WTC11 (cell line): Measurements from ENCODE around the gene SGO2. TPM values are rescaled to one million over a fixed set of nuclear protein-coding genes. Genes with fewer than 3 reads are reported as not detected.

Source experiments
- ATAC-seq: fragments of 200-7000 bp; cut with Tn5 transposase; 2 replicates; pipeline ENCODE4 v1.10.0; 2021; ENCODE audit warnings: mild to moderate bottlenecking, moderate library complexity
- CTCF ChIA-PET: fragments of 300-600 bp; sonication (Branson Sonifier 250); formaldehyde crosslinking; loops from one replicate; lab custom pipeline; 2021; ENCODE audit warnings: antibody characterized with exemption; lab: Charles Lee
- POLR2A ChIA-PET: fragments of 350-600 bp; sonication (Branson Sonifier 250); formaldehyde crosslinking; loops from one replicate; lab custom pipeline; 2021; ENCODE audit warnings: antibody characterized with exemption; lab: Charles Lee
- DNase-seq: peaks from one replicate; pipeline ENCODE4 v3.0.0; 2021; ENCODE audit warnings: low spot score
- H3K27ac Mint-ChIP-seq: 2 replicates; pipeline ENCODE4 v1.8.0; 2021; ENCODE audit warnings: mixed read lengths
- H3K27me3 Mint-ChIP-seq: 2 replicates; pipeline ENCODE4 v1.8.0; 2021; ENCODE audit warnings: low read depth, mild to moderate bottlenecking, moderate library complexity, mixed read lengths
- H3K36me3 Mint-ChIP-seq: 2 replicates; pipeline ENCODE4 v1.8.0; 2021; ENCODE audit warnings: mixed read lengths
- H3K4me1 Mint-ChIP-seq: 2 replicates; pipeline ENCODE4 v1.8.0; 2022; ENCODE audit warnings: mixed read lengths
- H3K4me3 Mint-ChIP-seq: 2 replicates; pipeline ENCODE4 v1.8.0; 2021; ENCODE audit warnings: mild to moderate bottlenecking, moderate library complexity, mixed read lengths
- H3K9me3 Mint-ChIP-seq: 2 replicates; pipeline ENCODE4 v1.8.0; 2021; ENCODE audit warnings: mixed read lengths
- ARID4B ChIP-seq: sonication (generic); formaldehyde crosslinking; IDR thresholded peaks from 2 replicates; pipeline ENCODE4 v1.8.0; 2023; ENCODE audit warnings: missing genetic modification reagents, mild to moderate bottlenecking, borderline replicate concordance
- CREB1 ChIP-seq: sonication (generic); formaldehyde crosslinking; IDR thresholded peaks from 2 replicates; pipeline ENCODE4 v1.8.0; 2023; ENCODE audit warnings: mild to moderate bottlenecking, missing genetic modification reagents
- E2F1 ChIP-seq: sonication (generic); formaldehyde crosslinking; IDR thresholded peaks from 2 replicates; pipeline ENCODE4 v1.8.0; 2022; ENCODE audit warnings: mild to moderate bottlenecking, missing genetic modification reagents
- ELF4 ChIP-seq: sonication (generic); formaldehyde crosslinking; IDR thresholded peaks from 2 replicates; pipeline ENCODE4 v1.8.1; 2022; ENCODE audit warnings: low read depth, mild to moderate bottlenecking, moderate library complexity, missing genetic modification reagents
- FOXJ3 ChIP-seq: sonication (generic); formaldehyde crosslinking; IDR thresholded peaks from 2 replicates; pipeline ENCODE4 v1.9.0; 2021; ENCODE audit warnings: missing genetic modification reagents, mild to moderate bottlenecking, borderline replicate concordance
- FOXP1 ChIP-seq: sonication (generic); formaldehyde crosslinking; IDR thresholded peaks from 2 replicates; pipeline ENCODE4 v1.8.0; 2022; ENCODE audit warnings: missing genetic modification reagents, mild to moderate bottlenecking, moderate library complexity, borderline replicate concordance
- GTF2I ChIP-seq: fragments of 250-450 bp; sonication (Bioruptor Pico); conservative IDR thresholded peaks from 2 replicates; pipeline ENCODE4 v1.4.0; 2021; ENCODE audit warnings: mild to moderate bottlenecking
- NR3C1 ChIP-seq: sonication (generic); formaldehyde crosslinking; conservative IDR thresholded peaks from 2 replicates; pipeline ENCODE4 v1.8.1; 2023; ENCODE audit warnings: low read depth, mild to moderate bottlenecking, missing genetic modification reagents
- SMAD3 ChIP-seq: sonication (generic); formaldehyde crosslinking; IDR thresholded peaks from 2 replicates; pipeline ENCODE4 v1.8.0; 2022; ENCODE audit warnings: missing genetic modification reagents, mild to moderate bottlenecking, borderline replicate concordance
- SMAD4 ChIP-seq: sonication (generic); formaldehyde crosslinking; IDR thresholded peaks from 2 replicates; pipeline ENCODE4 v1.8.0; 2022; ENCODE audit warnings: mild to moderate bottlenecking, missing genetic modification reagents
- STAT6 ChIP-seq: sonication (generic); formaldehyde crosslinking; conservative IDR thresholded peaks from 2 replicates; pipeline ENCODE4 v1.8.1; 2023; ENCODE audit warnings: mild to moderate bottlenecking, low read depth, missing genetic modification reagents, moderate library complexity
- ZNF121 ChIP-seq: sonication (generic); formaldehyde crosslinking; IDR thresholded peaks from 2 replicates; pipeline ENCODE4 v1.8.0; 2023; ENCODE audit warnings: missing genetic modification reagents
- ZNF532 ChIP-seq: fragments of 250-450 bp; sonication (Bioruptor Pico); IDR thresholded peaks from 2 replicates; pipeline ENCODE4 v1.9.0; 2021; ENCODE audit warnings: mild to moderate bottlenecking, borderline replicate concordance
- total RNA-seq: library from RNA; stranded (reverse); gene quantifications from 3 replicates; pipeline ENCODE4 v1.2.3, GENCODE V29; 2021
- TF ChIP-seq, protein P1 (sequence below): sonication (generic); formaldehyde crosslinking; IDR thresholded peaks from 2 replicates; pipeline ENCODE4 v1.8.1; 2023; ENCODE audit warnings: mild to moderate bottlenecking, moderate library complexity, missing genetic modification reagents
- TF ChIP-seq, protein P2 (sequence below): fragments of 250-450 bp; sonication (Bioruptor Pico); IDR thresholded peaks from 2 replicates; pipeline ENCODE4 v1.9.0; 2021; ENCODE audit warnings: moderate library complexity, mild to moderate bottlenecking, inconsistent platforms, borderline replicate concordance

The SGO2 gene
- total RNA-seq, 1 experiment from 2014 or later, result 34.1 TPM

GRCh38 chr2:200593905-200594304 is 67.9 kb downstream of the SGO2 start:
- POLR2A ChIA-PET, result no interaction called here
- H3K27me3 Mint-ChIP-seq, result peaks cover 5% of the 10 kb centered on the region
- H3K4me1 Mint-ChIP-seq, result no peaks in the 10 kb centered on the region
- CTCF ChIA-PET, result no interaction called here
- H3K4me3 Mint-ChIP-seq, result no peak overlapping the region
- DNase-seq (no peak), ATAC-seq (no peak)
- H3K27ac Mint-ChIP-seq, result no peak overlapping the region
- H3K9me3 Mint-ChIP-seq, result no peaks in the 10 kb centered on the region
- H3K36me3 Mint-ChIP-seq, result no peaks in the 10 kb centered on the region
- no peak for TF ChIP-seq ZNF121 (CRISPR knock-in tag)
- no peak for TF ChIP-seq E2F1 (CRISPR knock-in tag)
- no peak for TF ChIP-seq SMAD3 (CRISPR knock-in tag)
- TF ChIP-seq, protein P1, sequence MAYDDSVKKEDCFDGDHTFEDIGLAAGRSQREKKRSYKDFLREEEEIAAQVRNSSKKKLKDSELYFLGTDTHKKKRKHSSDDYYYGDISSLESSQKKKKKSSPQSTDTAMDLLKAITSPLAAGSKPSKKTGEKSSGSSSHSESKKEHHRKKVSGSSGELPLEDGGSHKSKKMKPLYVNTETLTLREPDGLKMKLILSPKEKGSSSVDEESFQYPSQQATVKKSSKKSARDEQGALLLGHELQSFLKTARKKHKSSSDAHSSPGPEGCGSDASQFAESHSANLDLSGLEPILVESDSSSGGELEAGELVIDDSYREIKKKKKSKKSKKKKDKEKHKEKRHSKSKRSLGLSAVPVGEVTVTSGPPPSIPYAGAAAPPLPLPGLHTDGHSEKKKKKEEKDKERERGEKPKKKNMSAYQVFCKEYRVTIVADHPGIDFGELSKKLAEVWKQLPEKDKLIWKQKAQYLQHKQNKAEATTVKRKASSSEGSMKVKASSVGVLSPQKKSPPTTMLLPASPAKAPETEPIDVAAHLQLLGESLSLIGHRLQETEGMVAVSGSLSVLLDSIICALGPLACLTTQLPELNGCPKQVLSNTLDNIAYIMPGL, result no peak
- TF ChIP-seq CREB1, result no peak
- TF ChIP-seq STAT6 (CRISPR knock-in tag), result no peak
- no peak for TF ChIP-seq ELF4
- TF ChIP-seq NR3C1 (CRISPR knock-in tag), result no peak
- no peak for TF ChIP-seq FOXP1 (CRISPR knock-in tag)
- TF ChIP-seq, protein P2, sequence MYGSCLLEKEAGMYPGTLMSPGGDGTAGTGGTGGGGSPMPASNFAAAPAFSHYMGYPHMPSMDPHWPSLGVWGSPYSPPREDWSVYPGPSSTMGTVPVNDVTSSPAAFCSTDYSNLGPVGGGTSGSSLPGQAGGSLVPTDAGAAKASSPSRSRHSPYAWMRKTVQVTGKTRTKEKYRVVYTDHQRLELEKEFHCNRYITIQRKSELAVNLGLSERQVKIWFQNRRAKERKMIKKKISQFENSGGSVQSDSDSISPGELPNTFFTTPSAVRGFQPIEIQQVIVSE (CRISPR knock-in tag), result no peak

- Mint-ChIP-seq H3K36me3 (no peaks in the 10 kb centered on the region), H3K4me3 (no peak overlapping the region), H3K27ac (no peak overlapping the region), H3K9me3 (no peaks in the 10 kb centered on the region), H3K4me1 (no peaks in the 10 kb centered on the region), H3K27me3 (peaks cover 2% of the 10 kb centered on the region; the same call in 1 of the 2 replicates)
- CTCF ChIA-PET, result no interaction called here
- no peak for DNase-seq
- ATAC-seq, result no peak
- POLR2A ChIA-PET, result no interaction called here
- TF ChIP-seq FOXJ3 (CRISPR knock-in tag) (no peak), CREB1 (no peak), GTF2I (CRISPR knock-in tag) (no peak), SMAD4 (CRISPR knock-in tag) (no peak), ARID4B (CRISPR knock-in tag) (no peak), ZNF532 (CRISPR knock-in tag) (no peak)
- TF ChIP-seq, protein P1, result no peak
Measured at GRCh38 chr2:200595913-200596312, 69.9 kb downstream of the SGO2 start.
